Naive B cell (primary cell): Measurements from ENCODE around the gene EID2B. TPM values are rescaled to one million over a fixed set of nuclear protein-coding genes. Genes with fewer than 3 reads are reported as not detected.

Experiments used
- ATAC-seq, 2 donors: fragments of 150-1000 bp; cut with Tn5 transposase; 2 replicates each; pipeline ENCODE4 v1.10.0; 2021; ENCODE audit warnings: low read depth in 2 of 2, mild to moderate bottlenecking in 2 of 2, moderate library complexity in 2 of 2
- DNase-seq: peaks from one replicate; pipeline ENCODE4 v3.0.0; 2022
- H3K27ac Mint-ChIP-seq, 6 donors: one replicate each; pipeline ENCODE4 v1.8.0; 2020 to 2022; ENCODE audit warnings: mild to moderate bottlenecking in 6 of 6, mixed read lengths in 6 of 6, moderate library complexity in 5 of 6, inconsistent platforms in 2 of 6
- H3K27me3 Mint-ChIP-seq, 3 donors: one replicate each; pipeline ENCODE4 v1.8.0; 2021 to 2022; ENCODE audit warnings: mixed read lengths in 3 of 3, mild to moderate bottlenecking in 1 of 3
- H3K36me3 Mint-ChIP-seq, 2 donors: one replicate each; pipeline ENCODE4 v1.8.0; 2020 to 2022; ENCODE audit warnings: mixed read lengths in 2 of 2, inconsistent platforms in 1 of 2, mild to moderate bottlenecking in 1 of 2
- H3K4me1 Mint-ChIP-seq, 3 donors: one replicate each; pipeline ENCODE4 v1.8.0; 2020 to 2022; ENCODE audit warnings: mixed read lengths in 3 of 3, inconsistent platforms in 1 of 3, mild to moderate bottlenecking in 1 of 3, moderate library complexity in 1 of 3
- H3K4me3 Mint-ChIP-seq, 8 donors: one replicate each; pipeline ENCODE4 v1.8.0; 2020 to 2022; ENCODE audit warnings: mild to moderate bottlenecking in 8 of 8, mixed read lengths in 8 of 8, moderate library complexity in 8 of 8, inconsistent platforms in 2 of 8
- H3K9me3 Mint-ChIP-seq, 7 donors: one replicate each; pipeline ENCODE4 v1.8.0; 2020 to 2022; ENCODE audit warnings: mixed read lengths in 7 of 7, mild to moderate bottlenecking in 5 of 7, inconsistent platforms in 2 of 7, moderate library complexity in 1 of 7
- polyA plus RNA-seq, 6 donors: library from polyadenylated mRNA; unstranded; fragments of 300-500 nt; fragmentation: Illumina TruSeq; gene quantifications; one replicate each; pipeline ENCODE4 v1.2.3, GENCODE V29; 2021; ENCODE audit warnings: low read depth in 6 of 6

EID2B gene
- polyA plus RNA-seq, 6 donors from 2014 or later = 3.6 to 9.9 (median 7.2) TPM

DNA sequence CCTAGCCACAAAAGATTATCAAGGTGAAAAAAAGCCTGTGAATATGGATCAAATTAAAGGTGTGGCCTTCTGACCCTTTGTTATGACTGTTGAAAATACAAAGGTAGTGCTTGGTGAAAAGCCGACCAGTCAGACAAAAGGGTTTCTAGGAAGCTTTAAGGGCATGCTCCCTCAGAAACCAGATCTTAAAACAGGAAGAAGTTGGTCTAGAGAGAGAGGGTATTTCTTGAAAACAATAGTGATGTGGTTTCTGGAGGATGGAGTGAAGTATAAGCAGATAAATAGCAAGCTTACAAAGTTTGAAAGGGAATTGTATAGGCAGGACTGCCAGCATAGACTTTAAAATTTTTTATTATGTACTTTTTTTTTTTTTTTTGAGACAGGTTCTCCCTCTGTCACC is 12.3 kb upstream of the EID2B start:
- Mint-ChIP-seq H3K4me3 (no peak overlapping the region), H3K27me3 (peaks cover 0 to 17% (median 16%) of the 10 kb centered on the region in 3 donors), H3K36me3 (no peaks in the 10 kb centered on the region), H3K4me1 (peaks cover 10 to 24% (median 21%) of the 10 kb centered on the region in 3 donors), H3K9me3 (no peaks in the 10 kb centered on the region), H3K27ac (peak overlapping the region in 1 of 6 donors; percentile 18)
- DNase-seq (no peak), ATAC-seq (no peak)

DNA sequence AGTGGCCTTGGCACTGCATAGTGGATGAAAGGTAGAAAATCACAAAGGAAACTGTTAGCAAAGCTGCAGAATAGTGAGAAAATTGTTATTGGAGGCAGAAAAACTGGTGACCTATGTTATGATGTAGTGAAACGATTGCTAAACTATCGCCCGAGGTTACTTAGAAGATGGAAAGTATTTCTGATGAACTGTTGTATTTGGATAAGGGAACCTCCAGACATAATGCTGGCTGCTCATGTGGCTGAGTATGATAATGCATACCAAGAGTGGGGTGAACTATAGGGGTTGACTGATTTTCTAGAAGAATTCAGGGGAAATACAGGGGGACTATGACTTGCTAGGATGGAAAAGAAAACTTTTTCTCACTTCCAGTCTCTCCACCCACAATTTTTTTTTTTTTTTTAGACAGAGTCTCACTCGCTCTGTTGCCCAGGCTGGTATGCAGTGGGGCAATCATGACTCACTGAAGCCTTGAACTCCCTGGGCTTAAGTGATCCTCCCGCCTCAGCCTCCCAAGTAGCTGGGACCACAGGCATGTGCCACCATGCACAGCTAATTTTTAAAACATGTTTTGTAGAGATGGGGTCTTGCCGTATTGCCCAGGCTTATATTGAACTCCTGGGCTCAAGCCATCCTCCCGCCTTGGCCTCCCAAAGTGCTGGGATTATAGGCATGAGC is 11.7 kb upstream of the EID2B start:
- Mint-ChIP-seq H3K4me3 (no peak overlapping the region), H3K4me1 (peaks cover 10 to 25% (median 21%) of the 10 kb centered on the region in 3 donors), H3K27ac (peak overlapping the region in 1 of 6 donors; percentile 18), H3K27me3 (peaks cover 0 to 16% (median 14%) of the 10 kb centered on the region in 3 donors), H3K9me3 (no peaks in the 10 kb centered on the region), H3K36me3 (no peaks in the 10 kb centered on the region)
- DNase-seq = no peak
- ATAC-seq = no peak

DNA sequence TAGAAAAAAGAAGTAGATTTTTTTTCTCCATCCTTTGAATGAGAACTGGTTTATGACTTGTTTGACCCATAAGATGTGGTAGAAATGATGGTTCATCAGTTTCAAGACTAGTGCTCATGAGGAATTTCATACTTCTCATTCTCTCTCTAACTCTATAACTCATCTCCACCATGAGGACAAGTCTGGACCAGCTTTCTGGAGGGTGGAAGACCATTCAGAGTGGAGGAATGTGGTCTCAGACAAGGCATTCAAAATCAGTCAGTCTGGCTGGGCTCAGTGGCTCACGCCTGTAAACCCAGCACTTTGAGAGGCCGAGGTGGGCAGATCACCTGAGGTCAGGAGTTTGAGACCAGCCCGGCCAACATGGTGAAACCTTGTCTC is 10.8 kb upstream of the EID2B start:
- Mint-ChIP-seq H3K27ac (no peak overlapping the region), H3K4me1 (peaks cover 17 to 33% (median 30%) of the 10 kb centered on the region in 3 donors), H3K36me3 (no peaks in the 10 kb centered on the region), H3K9me3 (no peaks in the 10 kb centered on the region), H3K27me3 (peaks cover 0 to 16% (median 7%) of the 10 kb centered on the region in 3 donors), H3K4me3 (no peak overlapping the region)
- DNase-seq = no peak
- ATAC-seq = no peak

DNA sequence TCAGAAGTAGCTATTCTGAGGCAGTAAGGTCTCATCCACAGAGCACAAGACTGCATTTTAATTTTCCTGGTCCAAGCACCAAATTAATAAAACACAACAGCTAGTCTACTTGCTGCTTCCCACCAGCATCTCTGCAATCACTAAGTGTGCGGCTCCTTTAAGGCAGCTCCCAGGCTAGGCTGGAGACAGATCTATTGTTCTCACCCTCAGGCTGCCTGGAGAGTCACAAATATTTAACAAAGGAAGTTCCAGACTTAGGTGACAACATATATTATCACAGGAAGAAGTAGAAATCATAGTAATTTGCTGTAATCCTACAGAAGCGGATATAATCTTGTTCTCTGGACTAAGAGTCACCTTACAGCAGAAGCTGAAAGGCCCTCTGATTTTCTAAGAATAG is 9.6 kb upstream of the EID2B start:
- Mint-ChIP-seq H3K4me1 (peaks cover 30 to 45% (median 34%) of the 10 kb centered on the region in 3 donors), H3K27ac (peak overlapping the region in 5 of 6 donors; percentile 10 to 69 (median 33)), H3K27me3 (peaks cover 0 to 13% (median 4%) of the 10 kb centered on the region in 3 donors), H3K4me3 (peak overlapping the region in 5 of 8 donors; percentile 0 to 97 (median 5)), H3K36me3 (no peaks in the 10 kb centered on the region), H3K9me3 (no peaks in the 10 kb centered on the region)
- DNase-seq (no peak), ATAC-seq (no peak)

DNA sequence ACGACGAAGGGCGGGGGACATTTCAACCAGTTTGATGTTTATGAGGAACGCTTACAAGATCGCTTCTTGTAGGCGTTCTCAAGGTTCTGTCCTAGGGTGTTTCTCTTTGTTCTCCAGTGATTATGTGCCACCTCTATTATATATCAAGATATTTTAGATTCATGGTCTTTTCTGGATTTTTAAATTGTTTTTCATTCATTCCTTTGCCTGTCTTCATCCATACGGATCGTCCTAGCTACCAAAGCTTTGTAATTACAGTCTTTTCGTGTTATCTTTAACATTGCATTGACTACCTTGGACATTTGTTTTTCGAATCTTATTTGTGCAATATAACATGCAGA is 7.7 kb upstream of the EID2B start:
- ATAC-seq (no peak), DNase-seq (no peak)
- peak overlapping the region; percentile 88 to 98 (median 97) for H3K27ac Mint-ChIP-seq
- no peaks in the 10 kb centered on the region for H3K36me3 Mint-ChIP-seq
- H3K9me3 Mint-ChIP-seq = no peaks in the 10 kb centered on the region
- H3K4me3 Mint-ChIP-seq = peak overlapping the region; percentile 92 to 98 (median 96)
- H3K4me1 Mint-ChIP-seq = peaks cover 35 to 50% (median 38%) of the 10 kb centered on the region in 3 donors
- H3K27me3 Mint-ChIP-seq = no peaks in the 10 kb centered on the region

DNA sequence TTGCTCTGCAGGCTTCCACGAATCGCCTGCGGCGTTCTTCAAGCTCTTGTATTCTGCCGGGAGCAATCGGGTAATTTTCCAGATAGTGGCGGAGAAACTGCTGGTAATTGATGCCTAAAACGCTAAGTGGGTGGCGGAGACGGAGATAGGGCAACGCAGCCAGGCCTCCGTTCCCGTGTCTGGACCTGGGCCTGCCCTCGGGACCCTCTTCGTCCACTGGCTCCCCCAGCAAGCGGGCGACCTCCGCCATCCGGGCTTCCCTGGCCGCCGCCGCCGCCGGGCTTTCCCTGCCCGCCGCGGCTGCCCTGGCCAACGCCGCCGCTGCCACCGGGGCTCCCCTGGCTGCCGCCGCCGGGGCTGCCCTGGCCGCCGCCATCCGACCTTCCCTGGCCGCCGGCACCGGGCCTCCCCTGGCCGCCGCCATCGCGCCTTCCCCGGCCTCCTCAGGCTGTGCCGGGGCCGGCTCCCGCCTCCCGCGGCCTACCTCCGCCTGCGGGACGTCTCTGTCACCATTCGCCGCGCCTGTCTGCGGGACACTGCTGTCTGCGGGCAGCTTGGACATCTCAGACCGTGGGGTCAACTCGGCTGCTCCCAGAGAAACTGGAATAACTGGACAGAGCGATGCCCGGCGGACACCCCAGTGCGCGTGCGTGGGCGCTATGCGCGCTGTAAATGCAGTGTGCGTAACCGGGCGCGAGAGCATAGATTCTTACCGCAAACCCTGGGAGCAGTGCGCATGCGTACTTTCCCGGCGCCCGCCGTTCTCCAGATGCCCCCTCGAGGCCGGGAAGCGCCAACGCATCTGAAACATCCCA is 7.1 kb upstream of the EID2B start, which contains the start of gene EID2:
EID2 (minus strand) TSS at position 644 of the 815 bp plus-strand sequence; CDS start at position 562, 82 bp downstream.
- Mint-ChIP-seq H3K9me3 (no peaks in the 10 kb centered on the region), H3K27ac (peak within 1 kb of the TSS; percentile 88 to 98 (median 97)), H3K27me3 (no peaks in the 10 kb centered on the region), H3K36me3 (no peaks in the 10 kb centered on the region), H3K4me3 (peak within 1 kb of the TSS; percentile 92 to 98 (median 96)), H3K4me1 (peaks cover 35 to 50% (median 38%) of the 10 kb centered on the region in 3 donors)
- DNase-seq (peak; percentile 88), ATAC-seq (peak; percentile 90 to 91)

DNA sequence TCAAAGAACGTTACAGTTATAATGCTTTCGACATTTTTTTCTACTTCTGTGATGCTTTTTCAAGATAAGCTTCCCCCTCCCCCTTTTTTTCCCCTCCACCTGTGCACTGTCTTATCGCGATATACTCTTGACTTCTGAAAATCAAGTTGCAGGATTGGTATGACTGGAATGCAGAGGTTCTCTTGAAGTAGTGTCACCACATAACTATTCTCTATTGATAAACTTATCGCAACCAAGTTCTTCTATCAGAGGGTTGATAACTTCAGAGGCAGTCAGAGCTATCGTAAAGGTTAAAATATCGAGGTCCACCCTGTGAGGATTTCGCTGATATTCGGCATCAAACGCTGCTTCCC is 6.5 kb upstream of the EID2B start:
- Mint-ChIP-seq H3K4me1 (peaks cover 35 to 50% (median 38%) of the 10 kb centered on the region in 3 donors), H3K9me3 (no peaks in the 10 kb centered on the region), H3K36me3 (no peaks in the 10 kb centered on the region), H3K27ac (peak overlapping the region; percentile 63 to 93 (median 78)), H3K4me3 (peak overlapping the region; percentile 86 to 97 (median 91)), H3K27me3 (no peaks in the 10 kb centered on the region)
- DNase-seq (no peak), ATAC-seq (no peak)

DNA sequence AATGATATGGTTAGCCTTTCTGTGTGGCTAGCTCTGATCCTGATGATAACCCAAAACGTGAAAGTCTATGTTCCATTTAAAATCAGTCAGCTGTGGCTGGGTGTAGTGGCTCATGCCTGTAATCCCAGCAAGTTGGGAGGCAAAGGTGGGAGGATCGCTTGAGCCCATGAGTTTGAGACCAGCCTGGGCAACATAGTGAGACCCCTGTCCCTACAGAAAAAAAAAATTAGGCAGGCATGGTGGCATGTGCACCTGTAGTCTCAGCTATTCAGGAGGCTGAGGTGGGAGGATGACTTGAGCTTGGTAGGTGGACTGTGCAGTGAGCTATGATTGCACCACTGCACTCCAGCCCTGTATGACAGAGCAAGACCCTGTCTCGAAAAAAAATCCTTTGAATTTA is 1.1 kb upstream of the EID2B start:
- Mint-ChIP-seq H3K27me3 (no peaks in the 10 kb centered on the region), H3K4me1 (peaks cover 19 to 44% (median 32%) of the 10 kb centered on the region in 3 donors), H3K9me3 (no peaks in the 10 kb centered on the region), H3K36me3 (no peaks in the 10 kb centered on the region), H3K4me3 (peak overlapping the region in 1 of 8 donors; percentile 98), H3K27ac (peak overlapping the region in 1 of 6 donors; percentile 11)
- DNase-seq = no peak
- ATAC-seq = no peak

DNA sequence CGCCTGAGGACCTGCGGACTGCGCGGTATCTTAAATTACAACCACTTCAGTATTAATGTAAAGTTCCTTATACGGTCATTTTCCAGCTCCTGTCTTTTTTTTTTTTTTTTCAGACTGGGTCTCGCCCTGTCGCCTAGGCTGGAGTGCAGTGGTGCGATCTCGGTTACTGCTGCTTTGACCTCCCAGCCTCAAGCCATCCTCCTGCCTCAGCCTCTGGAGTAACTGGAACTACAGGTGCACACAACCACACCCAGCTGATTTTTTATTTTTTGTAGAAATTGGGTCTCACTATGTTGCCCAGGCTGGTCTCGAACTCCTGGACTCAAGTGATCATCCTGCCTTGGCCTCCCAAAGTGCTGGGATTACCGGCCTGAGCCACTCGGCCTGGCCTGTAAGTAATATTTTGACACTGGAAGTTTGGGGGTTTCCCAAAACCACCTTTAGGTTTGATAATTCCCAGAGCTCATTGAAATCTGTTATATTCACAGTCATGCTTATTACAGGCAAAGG is 406 bp upstream of the EID2B start:
- Mint-ChIP-seq H3K27ac (peak overlapping the region in 3 of 6 donors; percentile 44 to 91 (median 89)), H3K36me3 (no peaks in the 10 kb centered on the region), H3K4me3 (peak overlapping the region; percentile 91 to 98 (median 94)), H3K27me3 (no peaks in the 10 kb centered on the region), H3K4me1 (peaks cover 12 to 37% (median 30%) of the 10 kb centered on the region in 3 donors), H3K9me3 (no peaks in the 10 kb centered on the region)
- peak; percentile 12 to 20 for ATAC-seq
- no peak for DNase-seq

DNA sequence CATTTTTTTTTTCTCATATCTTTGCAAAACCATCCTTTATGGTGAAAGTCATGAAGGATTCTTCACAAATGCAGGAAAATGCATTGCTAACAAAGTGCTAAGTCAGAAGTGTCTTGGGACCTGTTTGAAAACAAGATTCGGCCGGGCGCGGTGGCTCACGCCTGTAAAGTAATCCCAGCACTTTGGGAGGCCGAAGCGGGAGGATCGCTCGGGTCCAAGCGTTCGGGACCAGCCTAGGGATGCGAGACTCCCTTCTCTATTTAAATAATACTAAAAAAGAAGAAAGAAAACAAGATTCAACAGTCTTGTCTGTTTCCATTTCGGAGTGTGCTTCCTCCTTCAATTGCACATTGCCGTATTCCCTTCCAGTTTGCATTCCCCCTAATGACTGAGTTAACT is 819 bp downstream of the EID2B start:
- Mint-ChIP-seq H3K27ac (peak overlapping the region in 5 of 6 donors; percentile 37 to 89 (median 66)), H3K4me3 (peak overlapping the region; percentile 91 to 98 (median 93)), H3K9me3 (no peaks in the 10 kb centered on the region), H3K27me3 (no peaks in the 10 kb centered on the region), H3K4me1 (peaks cover 9 to 27% (median 20%) of the 10 kb centered on the region in 3 donors), H3K36me3 (no peaks in the 10 kb centered on the region)
- ATAC-seq (no peak), DNase-seq (no peak)

DNA sequence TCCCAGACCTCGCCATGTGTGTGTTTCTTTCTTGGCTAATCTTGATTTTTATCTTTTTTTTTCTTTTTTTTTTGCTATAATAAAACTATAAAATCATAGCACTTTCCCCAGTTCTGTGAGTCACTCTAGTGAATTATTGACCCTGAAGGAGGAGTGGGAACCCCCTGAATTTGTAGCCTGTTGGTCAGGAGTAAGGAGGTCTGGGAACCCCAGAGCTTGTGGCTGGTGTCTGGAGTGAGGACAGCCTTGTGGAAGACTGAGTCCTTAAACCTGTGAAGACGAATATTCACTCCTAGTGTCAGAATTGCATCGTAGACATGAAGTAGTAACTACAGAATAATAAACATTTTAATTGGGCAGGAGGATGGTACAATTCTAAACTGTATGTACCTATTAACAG is 7.4 kb downstream of the EID2B start:
- Mint-ChIP-seq H3K4me1 (peaks cover 0 to 6% (median 0%) of the 10 kb centered on the region in 3 donors), H3K27me3 (no peaks in the 10 kb centered on the region), H3K9me3 (no peaks in the 10 kb centered on the region), H3K36me3 (no peaks in the 10 kb centered on the region), H3K27ac (no peak overlapping the region), H3K4me3 (no peak overlapping the region)
- DNase-seq (no peak), ATAC-seq (no peak)

DNA sequence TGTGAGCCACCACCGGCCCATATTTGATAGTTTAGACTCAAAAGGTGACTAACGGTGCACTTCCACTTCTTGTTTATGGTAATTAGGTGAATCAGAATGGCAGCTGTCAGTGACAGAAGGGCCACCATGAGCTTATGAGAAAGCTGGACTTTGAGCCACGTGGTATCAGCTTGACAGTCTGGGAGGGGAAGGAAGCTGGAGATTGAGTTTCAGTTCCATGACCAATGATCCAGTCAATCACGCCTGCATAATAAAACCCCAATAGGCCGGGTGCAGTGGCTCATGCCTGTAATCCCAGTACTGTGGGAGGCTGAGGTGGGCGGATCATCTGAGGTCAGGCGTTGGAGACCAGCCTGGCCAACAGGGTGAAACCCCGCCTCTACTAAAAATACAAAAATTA is 8.2 kb downstream of the EID2B start:
- H3K27ac Mint-ChIP-seq = peak overlapping the region in 1 of 6 donors; percentile 42
- H3K9me3 Mint-ChIP-seq = no peaks in the 10 kb centered on the region
- no peak for ATAC-seq
- H3K4me3 Mint-ChIP-seq = no peak overlapping the region
- H3K36me3 Mint-ChIP-seq = no peaks in the 10 kb centered on the region
- no peaks in the 10 kb centered on the region for H3K27me3 Mint-ChIP-seq
- H3K4me1 Mint-ChIP-seq = peaks cover 0 to 4% (median 0%) of the 10 kb centered on the region in 3 donors
- DNase-seq = no peak
